ENCODE results near the gene HIVEP3.

The HIVEP3 gene

DNA sequence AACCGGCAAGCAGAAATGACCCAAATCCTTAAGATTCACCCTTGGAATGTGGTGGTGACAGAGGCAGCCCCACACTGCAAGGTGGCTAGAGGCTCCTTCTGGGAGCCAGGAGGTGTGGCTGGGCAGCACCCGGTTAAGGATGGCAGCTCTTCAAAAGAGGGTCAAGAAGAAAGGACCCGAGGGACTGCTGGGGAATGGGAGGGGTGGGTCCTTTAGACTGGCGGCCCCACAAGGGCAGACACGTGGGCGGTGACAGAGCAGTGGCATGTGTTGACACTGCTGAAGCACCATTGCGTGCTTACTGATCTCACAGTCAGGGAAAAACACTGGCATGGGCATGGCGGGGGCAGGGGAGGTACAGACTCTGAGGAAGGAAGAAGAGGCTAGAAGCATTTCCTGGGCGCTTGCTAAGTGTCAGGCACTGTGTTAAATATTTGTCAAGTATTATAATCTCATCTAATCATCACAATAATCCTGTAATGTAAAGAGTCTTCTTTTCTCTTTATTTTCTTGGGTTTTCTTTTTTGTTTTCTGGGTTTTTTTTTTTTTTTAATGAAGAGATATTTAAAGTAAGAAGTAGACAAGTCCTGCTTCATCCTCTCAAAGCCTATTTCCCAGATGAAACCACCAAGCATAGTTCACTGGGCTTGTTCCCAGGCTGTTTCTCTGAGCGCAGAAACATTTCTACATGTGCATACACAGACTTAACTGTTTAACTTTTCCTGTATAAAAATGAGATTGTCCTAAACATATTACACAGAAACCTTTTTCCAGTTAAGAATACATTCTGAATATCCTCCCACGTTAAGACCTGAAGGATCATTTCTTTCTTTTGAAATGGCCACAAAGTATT is 268.5 kb downstream of the HIVEP3 start:
- DNase-seq (ENCODE audit: low read depth): no peak

DNA sequence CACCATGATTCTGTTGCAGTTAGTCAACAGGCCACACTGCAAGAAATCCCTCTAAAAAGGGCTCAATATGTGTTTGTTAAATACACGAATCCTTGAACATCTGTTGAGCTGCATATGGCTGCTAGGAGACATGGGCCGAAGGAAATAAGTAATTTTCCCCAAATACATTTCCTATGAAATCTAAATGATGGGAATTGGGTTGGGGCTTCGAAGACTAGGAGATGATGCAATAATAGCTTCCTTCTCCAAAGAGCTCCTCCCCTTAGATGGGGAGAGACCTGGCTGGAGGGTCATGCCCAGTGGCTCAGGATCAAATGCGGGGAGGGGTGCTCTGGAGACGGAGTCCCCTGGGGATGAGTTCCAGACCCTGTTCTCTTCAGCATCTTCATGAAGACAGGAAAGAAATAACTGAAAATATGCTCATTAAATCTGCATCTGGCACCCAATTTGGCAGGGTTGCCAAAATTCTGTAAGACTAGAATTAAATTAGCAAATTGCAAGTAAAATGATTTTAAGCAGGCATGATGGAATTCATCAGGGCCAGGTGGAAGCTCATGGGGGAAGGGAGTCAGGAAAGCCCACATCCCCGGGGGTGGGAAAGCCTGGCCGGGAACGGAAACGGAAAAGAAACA is 269.2 kb downstream of the HIVEP3 start:
- DNase-seq (ENCODE audit: low read depth): no peak

DNA sequence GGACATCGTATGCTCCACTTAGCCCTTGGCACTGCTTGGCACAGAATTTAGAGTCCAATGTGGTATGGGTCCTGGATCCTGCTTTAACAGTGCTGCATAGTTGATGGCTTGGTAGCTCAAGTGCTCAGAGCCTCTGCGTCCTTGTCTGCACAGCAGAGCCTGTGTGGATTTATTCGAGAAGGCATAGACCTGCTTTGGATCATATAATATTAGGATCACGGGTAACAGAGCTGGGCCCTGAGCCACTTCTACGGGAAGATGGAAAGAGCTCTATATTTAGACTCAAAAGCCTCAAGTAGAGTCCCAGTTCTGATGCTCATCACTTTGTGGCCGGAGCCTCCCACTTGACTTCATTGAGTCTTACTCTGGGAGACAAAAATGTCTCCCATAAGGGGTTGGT is 269.9 kb downstream of the HIVEP3 start:
- DNase-seq (ENCODE audit: low read depth): no peak

DNA sequence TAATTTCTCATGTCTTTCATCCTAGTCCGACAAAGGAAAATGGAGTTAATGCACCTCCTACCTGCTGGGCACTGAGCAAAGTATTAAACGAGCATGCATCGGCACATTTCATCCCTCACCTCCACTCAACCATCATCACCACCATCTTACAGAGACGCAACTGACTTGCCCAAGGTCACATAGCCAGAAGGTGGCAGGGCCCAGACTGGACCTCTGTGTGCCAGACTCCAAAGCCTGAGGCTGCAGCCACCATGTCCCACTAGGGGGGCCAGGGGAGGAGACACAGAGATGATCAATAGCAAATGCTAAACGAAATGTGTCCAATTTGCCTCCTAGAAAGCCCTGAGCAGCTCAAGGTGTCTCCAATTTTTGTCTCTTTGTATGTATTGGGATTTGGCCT is 270.5 kb downstream of the HIVEP3 start:
- DNase-seq (ENCODE audit: low read depth): no peak

DNA sequence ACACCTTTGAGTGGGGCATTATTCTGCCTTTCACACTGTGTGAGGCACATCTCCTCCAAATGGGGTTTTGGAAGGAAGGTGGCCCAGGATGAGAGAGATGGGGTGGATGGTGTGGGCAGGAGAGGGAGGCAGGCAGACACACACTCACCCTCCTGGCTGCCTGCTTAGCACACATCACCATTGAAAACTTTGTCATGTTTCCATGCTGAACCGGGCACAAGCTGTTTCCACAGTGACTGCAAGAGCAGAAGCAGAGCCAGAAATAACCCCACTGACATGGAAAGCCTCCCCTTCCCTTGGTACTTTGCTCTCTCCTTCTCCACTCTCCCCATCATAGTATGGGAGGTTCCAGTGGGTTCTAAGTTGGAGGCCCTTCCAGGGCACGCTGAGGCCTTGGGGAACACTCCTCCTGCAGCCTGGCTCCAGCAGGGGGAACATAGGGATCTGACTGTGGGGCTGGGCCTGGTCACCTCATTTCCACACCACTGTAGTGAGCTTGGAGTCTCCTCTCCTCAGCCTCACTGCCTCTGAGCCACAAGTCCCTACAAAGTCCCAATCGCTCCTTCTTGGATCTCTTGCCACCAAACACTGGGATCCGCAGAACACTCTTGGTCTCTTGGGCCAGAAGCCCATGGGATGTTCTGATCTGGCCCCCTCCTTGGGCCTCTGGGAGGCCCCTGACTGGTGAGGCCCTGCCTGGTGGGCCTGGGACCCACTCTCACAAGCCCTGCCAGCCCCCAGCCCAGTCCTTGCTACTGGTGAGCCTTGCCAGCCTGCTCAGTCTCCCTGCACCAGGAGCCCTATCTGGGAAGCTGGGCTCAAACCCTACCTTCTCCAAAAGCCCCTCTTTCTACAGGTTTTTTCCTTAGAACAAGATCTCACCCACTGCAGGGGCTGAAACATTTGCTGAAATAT is 271.2 kb downstream of the HIVEP3 start:
- DNase-seq (ENCODE audit: low read depth): no peak

DNA sequence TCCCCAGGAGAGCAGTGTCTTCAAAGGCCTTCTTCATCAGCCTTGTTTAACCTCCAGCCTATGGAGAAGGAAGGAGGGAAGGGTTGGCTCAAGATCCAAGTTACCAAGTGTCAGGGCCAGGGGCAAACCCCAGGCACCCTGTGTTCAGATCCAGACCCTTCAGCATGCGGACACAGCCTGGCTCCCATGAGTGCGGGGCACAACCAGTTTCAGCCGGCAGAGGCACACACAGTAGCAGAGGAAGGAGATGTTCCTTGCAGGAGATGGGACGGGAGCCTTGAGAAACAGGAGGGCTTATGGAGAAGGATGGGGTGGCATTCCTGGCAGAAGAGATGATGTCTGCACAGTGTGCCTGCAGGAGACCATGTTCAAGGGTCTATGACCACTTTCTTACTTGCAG is 272.5 kb downstream of the HIVEP3 start:
- no peak for DNase-seq (ENCODE audit: low read depth)

DNA sequence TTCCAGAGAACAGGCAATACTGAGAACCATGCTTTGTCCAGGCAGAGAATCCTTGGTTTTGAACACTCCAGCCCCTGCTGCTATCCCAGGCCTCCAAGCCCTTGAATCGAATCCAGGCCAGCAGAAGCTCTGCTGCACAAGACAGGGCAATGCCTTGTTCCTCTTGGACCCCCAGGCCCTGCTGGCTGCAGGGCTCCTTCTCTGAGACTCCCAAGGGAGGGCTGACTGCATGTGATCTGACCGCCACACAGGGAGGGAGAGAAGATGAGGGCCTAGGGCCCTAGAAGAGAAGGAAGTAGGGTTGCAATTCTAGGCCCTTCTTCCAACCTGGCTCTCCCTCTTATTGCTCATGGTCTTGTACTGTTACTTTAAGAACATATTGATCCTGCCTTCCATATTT is 273.7 kb downstream of the HIVEP3 start:
- no peak for DNase-seq (ENCODE audit: low read depth)

DNA sequence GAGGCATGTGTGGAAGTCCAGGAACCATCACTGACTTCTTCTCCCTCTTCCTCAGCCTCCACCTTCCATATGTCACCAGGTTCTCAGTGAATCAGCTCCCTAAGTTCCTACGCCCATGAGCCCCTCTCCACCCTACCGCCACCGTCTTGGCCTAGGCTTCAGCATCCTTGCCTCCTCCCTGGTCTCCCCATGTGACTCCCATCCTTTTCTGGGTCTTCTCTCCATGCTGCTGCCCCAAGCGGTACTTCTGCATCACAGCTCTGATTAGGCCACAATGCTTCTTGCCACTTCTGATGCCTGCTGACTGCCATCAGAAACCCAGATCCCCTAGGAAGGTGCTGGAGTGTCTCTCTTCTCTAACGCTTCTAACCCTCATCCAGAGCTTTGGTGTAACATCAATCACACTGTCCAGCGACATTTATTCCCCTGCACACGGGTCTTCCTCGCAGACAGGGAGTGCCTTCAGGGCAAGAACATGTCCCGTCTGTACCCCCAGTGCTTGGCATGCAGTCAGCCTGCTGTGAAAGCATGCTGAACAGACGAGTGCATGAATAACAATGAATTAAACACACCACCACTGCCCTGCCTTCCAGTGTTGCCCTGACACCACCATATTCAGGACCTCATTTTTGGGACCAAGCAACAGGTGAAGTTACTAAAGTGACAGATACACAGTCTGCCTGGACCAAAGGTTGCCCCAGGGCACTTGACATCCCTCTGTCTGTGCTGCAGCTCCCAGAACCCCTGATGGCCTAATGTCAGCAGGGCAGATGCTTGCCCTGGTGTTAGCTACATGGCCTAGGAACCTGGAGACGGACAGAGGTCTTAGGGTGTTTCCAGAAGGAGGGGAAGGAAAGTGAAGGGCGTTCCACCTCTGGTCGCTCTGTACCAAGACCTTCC is 275.6 kb downstream of the HIVEP3 start:
- no peak for DNase-seq (ENCODE audit: low read depth)

DNA sequence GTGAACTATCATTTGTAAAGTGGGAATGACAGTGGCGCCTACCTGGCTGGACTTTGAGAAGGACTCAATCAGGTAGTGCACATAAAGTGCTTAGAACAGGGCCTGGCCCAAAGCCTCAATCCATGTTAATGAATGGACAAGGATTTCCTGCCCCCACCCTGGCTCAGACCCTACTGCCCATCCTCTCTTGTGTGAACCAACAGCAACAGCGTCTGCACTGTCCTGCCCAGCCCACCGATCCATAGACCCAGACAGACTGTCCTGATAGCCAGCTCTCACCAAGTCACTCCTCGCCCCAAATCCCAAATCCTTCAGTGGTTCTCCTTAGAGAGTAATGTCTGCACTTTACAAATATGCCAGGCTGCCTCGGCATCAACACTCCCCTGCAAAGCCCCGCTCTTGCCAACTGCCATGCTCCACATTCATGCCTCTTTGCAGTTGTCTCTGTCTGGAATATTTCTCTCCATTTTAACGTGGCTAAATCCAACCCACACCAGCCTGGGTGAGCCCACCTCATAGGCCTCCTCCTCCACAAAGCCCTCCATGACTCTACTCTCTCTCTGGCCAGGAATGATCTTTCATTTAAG is 276.7 kb downstream of the HIVEP3 start:
- no peak for DNase-seq (ENCODE audit: low read depth)

DNA sequence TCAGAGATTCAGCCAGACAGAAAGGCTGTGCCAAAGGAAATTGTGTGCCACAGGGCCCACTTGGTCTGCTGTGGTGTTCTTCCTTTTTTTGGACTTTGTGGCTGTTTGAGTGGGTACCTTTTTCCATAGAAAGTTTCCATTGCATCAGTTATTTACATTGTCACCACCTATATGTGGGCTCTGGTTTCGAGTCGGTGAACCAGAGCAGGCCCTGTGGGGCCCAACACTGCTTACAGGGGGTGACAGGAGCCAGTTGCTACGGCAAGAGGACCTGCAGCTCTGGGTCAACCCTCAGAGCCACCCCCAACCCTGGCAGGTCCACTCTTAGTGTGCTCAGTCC is 277.3 kb downstream of the HIVEP3 start:
- no peak for DNase-seq (ENCODE audit: low read depth)

DNA sequence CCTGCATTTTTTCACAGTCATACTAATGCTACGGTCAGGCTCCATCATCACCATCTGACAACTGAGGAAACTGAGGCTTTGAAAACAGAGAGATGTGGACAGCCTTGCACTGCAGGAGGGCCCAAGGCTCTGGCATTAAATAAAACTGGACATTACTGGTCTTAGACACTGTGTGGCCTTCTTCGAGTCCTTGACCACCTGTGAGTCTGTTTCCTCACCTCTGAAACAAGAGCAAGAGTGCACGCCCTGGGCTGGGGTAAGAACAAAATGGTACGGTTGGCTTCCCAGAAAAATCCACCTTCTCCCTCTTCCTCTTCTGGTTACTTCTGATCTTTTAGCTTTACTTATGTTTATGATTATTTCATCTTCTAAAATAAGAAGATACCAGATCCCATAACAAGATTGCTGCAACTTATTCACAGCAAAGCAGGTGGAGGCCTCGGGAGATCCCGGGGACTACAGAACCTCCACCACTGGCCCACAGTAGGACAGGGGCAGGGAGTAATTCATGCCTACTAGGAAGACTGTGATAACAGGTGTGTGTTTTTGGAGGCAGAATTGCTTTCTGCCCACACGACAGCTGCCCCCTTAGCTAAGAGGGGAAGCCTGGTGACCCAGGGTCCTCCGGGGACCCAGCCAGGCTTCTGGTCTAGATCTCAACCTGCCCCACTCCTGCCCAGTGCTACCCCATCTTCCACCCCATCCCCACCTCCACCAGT is 277.8 kb downstream of the HIVEP3 start:
- DNase-seq (ENCODE audit: low read depth): no peak

DNA sequence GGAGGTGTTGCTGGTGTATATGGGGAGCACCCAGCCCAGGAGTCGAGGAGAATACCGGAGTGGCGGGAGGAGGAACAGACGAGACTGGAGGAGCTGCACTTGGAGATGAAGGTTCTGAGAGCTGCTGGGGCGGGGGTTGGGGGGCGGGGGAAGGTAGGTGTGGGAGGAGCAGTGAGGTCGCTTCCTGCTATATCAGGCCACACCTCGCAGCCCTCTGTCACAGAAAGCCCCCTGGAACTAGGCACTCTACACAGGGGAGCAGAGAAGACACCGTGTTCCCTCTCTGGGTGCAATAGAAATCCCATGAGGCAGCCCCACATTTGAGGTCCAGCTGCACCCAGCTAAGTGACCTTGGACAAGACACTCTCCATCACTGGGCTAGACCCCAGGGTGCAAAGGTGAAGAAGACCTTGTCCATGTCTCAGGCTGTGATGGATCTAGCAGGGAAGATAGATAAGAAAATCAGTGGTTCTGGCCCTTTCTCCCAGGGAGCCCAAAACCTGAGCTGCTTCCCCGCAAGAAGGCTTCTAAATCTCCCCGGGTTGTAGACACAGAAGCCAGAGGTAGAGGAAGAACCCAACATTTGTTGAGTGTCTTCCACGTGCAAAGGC is 278.5 kb downstream of the HIVEP3 start:
- no peak for DNase-seq (ENCODE audit: low read depth)

DNA sequence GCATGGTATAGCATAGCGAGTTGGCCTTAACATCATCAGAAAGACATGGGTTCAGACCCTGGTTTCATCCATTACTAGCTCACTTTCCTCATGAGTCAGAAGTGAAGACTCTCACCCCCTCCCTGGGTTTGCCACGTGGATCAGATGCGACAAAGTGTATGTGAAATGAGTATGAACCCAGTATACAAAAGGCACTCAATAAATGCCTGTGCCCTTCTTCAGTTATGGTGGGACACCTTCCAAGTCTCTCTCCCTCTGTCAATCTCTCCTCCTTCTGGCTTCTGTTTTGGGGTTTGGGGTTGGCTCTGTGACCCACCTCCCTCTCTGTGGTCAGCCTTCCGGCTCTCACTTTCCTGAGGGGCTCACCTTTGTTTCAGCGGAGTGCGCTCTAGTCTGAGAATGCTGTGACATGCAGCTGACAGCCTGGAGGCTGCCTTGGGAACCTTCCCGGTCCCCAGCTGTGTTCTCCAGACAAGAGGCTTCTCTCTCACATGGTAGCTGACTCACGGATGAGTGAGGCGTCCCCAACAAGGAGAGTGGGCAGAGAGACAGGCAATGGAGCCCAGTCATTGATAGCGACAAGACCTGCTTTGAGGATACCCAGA is 279.3 kb downstream of the HIVEP3 start:
- no peak for DNase-seq (ENCODE audit: low read depth)

DNA sequence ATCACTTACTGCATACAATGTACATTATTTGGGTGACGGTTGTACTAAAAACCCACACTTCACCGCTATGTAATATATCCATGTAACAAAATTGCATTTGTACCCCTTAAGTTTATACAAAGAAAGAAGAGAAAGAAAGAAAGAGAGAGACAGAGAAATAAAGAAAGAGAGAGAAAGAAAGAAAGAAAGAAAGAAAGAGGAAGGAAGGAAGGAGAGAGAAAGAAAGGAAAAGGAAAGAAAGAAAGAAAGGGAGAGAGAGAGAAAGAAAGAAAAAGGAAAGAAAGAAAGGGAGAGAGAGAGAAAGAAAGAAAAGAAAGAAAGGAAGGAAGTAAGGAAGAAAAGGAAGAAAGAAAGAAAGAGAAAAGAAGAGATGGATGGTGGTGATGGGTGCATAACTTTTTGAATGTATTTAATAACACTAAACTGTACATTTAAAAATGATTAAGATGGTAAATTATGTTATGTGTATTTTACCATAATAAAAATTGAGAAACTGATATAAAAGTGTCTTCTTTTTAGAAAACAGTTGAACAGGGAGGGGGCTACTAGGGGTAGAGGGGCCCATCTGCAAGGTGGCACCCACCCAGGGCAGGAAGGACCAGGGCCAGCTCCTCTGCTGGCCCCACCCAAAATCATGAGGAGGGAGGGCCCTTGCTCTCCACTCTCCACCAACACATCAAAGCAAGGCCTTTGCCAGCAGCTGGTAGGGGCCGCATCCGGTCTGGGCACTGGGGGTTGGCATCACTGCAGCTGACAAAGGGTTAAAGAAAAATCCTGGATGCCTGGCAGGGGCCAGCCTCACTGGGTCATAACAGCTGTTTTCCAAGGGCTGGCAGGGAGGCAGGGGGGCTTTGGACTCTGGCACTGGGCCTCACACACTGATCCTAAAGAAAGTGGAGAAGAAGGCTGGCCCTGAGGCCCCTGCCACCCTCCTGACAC is 280.4 kb downstream of the HIVEP3 start:
- no peak for DNase-seq (ENCODE audit: low read depth)

DNA sequence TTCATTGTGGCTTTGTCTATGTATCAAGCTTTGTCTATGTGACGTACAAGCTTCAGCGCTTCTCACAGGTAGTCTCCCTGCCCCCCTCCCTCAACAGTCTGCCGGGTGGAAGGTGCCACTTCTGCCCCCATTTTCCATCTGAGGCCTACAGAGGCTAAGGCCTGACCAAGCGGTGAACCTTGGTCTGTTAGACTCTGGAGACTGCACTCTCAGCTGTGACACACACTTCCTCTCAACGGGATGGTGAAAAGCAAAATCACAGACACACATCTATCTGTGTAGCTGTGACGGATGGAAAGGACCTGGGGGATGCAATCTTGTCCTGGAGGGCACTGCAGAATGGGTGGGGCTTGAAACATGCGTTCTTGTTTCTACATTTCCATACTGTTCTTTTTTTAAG is 281.4 kb downstream of the HIVEP3 start:
- DNase-seq (ENCODE audit: low read depth): no peak

DNA sequence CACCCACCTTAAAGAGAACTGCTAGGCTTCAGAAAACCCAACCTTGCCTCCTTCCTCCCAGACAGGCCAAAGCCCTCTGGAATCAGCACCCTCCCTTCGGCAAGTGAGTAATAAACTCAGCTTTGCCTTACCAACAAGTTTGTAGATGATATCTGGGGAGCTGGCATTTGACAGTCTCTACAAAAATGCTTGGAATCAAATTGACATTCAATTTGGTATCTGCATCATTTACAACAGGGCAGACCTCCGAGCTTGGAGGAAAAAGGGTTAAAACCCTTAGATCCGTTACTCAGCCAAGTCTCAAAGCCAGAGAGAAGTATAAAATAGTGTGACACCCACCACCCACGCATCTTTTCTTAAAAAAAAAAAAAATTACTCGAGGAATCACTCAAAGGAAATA is 285.0 kb downstream of the HIVEP3 start:
- no peak for DNase-seq (ENCODE audit: low read depth)

DNA sequence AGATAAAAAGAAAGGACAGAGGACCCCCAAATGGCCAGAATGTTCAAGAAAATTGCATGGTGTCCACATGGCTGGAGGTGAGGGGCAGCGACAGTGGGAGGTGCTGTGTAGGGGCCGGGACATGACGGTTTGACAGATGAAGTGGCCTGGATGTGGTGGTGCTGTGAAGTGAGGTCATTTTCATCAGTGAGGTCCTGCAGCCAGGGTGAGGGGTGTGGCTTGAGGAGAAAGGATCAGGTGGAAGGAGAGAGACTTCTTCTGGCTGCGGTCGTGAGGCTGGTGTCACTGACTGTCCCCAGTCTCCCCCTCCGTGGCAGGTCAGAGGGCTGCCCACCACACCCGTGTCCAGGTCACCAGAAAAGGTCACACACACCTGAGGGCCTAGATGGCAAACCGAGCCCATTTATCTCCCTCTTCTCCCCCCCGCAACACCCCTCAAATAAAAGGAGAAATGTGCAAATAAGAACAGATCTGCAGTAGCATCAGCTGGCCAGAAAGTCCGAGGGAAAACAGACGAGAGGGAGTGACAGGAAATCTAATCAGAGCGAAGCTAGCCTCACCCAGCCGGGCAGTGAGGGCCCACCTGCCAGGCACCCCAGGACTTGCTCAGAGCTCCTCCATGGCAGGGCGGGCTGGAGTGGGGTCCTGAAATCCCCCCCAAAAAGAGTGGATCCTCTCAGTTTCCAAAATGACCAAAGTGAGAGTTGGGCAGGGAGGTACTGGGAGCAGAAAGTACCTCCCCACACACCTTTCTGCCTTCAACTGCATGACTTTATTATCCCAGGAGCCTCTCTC is 285.7 kb downstream of the HIVEP3 start:
- no peak for DNase-seq (ENCODE audit: low read depth)

DNA sequence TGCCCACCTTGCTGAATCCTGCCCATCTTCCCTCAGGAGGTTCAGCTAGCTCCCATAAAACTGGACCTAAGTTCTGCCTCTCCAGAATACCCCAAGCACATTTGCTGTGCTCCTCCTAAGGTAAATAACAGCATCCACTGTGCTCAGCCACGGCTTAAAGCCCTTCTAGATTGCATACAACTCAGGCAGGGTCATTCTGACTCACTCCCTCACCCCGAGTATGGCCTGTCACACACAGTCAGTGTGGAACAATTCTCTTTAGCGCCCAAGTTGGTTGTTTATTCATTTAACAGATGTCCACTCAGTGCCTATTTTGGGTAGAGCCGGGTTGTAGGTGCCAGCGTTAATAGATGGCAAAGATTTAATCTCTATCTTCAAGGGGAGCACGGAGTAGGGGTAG is 286.8 kb downstream of the HIVEP3 start:
- peak; percentile 55 for DNase-seq (ENCODE audit: low read depth)

All from HS-5 (cell line).